ENCODE data around the gene KCNMB2.

- TF ChIP-seq CTCF (IDR thresholded peaks at IDR 0.05) (no peak), POLR2AphosphoS5 (IDR thresholded peaks at IDR 0.05) (no peak)
Observed at GRCh38 chr3:178631950-178632349, 95.7 kb downstream of the KCNMB2 start.
